B cell (primary cell): ENCODE results near the gene MMP1. TPM values are rescaled to one million over a fixed set of nuclear protein-coding genes. Genes with fewer than 3 reads are reported as not detected.

Source experiments
- ATAC-seq: fragments of 200-7000 bp; cut with Tn5 transposase; one replicate; pipeline ENCODE4 v1.10.0; 2021; ENCODE audit warnings: low read depth, mild to moderate bottlenecking, moderate number of reproducible peaks, moderate library complexity
- CTCF ChIA-PET: fragments of 350-600 bp; sonication (Branson Sonifier 250); formaldehyde crosslinking; loops from one replicate; lab custom pipeline; 2021; ENCODE audit warnings: antibody characterized with exemption, inconsistent platforms; lab: Charles Lee
- POLR2A ChIA-PET: fragments of 350-600 bp; sonication (Branson Sonifier 250); formaldehyde crosslinking; loops from one replicate; lab custom pipeline; 2021; ENCODE audit warnings: antibody characterized with exemption; lab: Charles Lee
- DNase-seq: peaks from one replicate; pipeline ENCODE4 v3.0.0; 2013
- H2AFZ ChIP-seq: 2 replicates; pipeline ENCODE4 v1.6.1; 2012; ENCODE audit warnings: mild to moderate bottlenecking, low read depth, low read length; ENCODE audit not compliant: insufficient read depth, poor library complexity, severe bottlenecking
- H3K27ac ChIP-seq, 2 donors: 1 replicate in 1 of 2; 2 replicates in 1 of 2; pipeline ENCODE4 v1.5.1; 2012 to 2013; ENCODE audit warnings: low read length in 2 of 2, mild to moderate bottlenecking in 2 of 2, moderate library complexity in 1 of 2
- H3K27me3 ChIP-seq, 4 experiments: fragments of 200-600 bp in 1 of 4; sonication (generic) in 1 of 4; replicated peaks in 1 of 4; 1 replicate in 2 of 4; 2 replicates in 2 of 4; pipeline versions ENCODE4 v1.6.1 to v1.7.0; 2013 to 2016; ENCODE audit warnings: low read length in 3 of 4, mild to moderate bottlenecking in 2 of 4, mixed read lengths in 1 of 4, moderate library complexity in 1 of 4; ENCODE audit not compliant: insufficient read depth in 4 of 4, control insufficient read depth in 3 of 4; ENCODE audit errors: control extremely low read depth in 1 of 4
- H3K36me3 ChIP-seq, 2 experiments: replicated peaks in 1 of 2; 1 replicate in 1 of 2; 2 replicates in 1 of 2; pipeline versions ENCODE4 v1.6.1 to v1.7.1; 2013; ENCODE audit warnings: low read length in 1 of 2; ENCODE audit not compliant: insufficient read depth in 2 of 2, control insufficient read depth in 1 of 2; ENCODE audit errors: control extremely low read depth in 1 of 2, extremely low read depth in 1 of 2
- H3K4me1 ChIP-seq, 2 donors: fragments of 200-600 bp in 1 of 2; sonication (generic) in 1 of 2; 1 replicate in 1 of 2; 2 replicates in 1 of 2; pipeline versions ENCODE4 v1.5.1 to v1.6.1; 2013 to 2017; ENCODE audit warnings: low read length in 2 of 2; ENCODE audit not compliant: control insufficient read depth in 2 of 2, insufficient read depth in 2 of 2
- H3K4me2 ChIP-seq: replicated peaks from 2 replicates; pipeline ENCODE3; 2012; ENCODE audit warnings: mild to moderate bottlenecking, low read depth, low read length; ENCODE audit not compliant: poor library complexity, severe bottlenecking
- H3K4me3 ChIP-seq, 5 experiments: fragments of 200-600 bp in 1 of 5; sonication (generic) in 1 of 5; 1 replicate in 3 of 5; 2 replicates in 2 of 5; pipeline versions ENCODE4 v1.5.1 to v1.7.0; 2011 to 2016; ENCODE audit warnings: low read length in 4 of 5, mild to moderate bottlenecking in 4 of 5, low read depth in 2 of 5, control low read depth in 1 of 5, moderate library complexity in 1 of 5; ENCODE audit not compliant: insufficient read depth in 1 of 5; ENCODE audit errors: control extremely low read depth in 1 of 5, extremely low read depth in 1 of 5
- H3K79me2 ChIP-seq: fragments of 200-600 bp; sonication (generic); one replicate; pipeline ENCODE4 v1.6.0; 2016; ENCODE audit warnings: low read length; ENCODE audit not compliant: control insufficient read depth, insufficient read depth
- H3K9ac ChIP-seq: fragments of 200-600 bp; sonication (generic); 2 replicates; pipeline ENCODE4 v1.6.1; 2017; ENCODE audit warnings: mild to moderate bottlenecking, low read length, moderate library complexity
- H3K9me3 ChIP-seq, 3 donors: one replicate each; pipeline versions ENCODE4 v1.6.1 to v1.7.1; 2013; ENCODE audit warnings: low read length in 2 of 3; ENCODE audit not compliant: control insufficient read depth in 2 of 3, insufficient read depth in 1 of 3; ENCODE audit errors: control extremely low read depth in 1 of 3
- H4K20me1 ChIP-seq: 2 replicates; pipeline ENCODE4 v1.6.0; 2012; ENCODE audit warnings: mild to moderate bottlenecking, low read length; ENCODE audit not compliant: insufficient read depth, control insufficient read depth, poor library complexity, severe bottlenecking
- H3K27ac Mint-ChIP-seq: one replicate; pipeline ENCODE4 v1.8.0; 2021; ENCODE audit warnings: mixed read lengths
- H3K27me3 Mint-ChIP-seq: one replicate; pipeline ENCODE4 v1.8.0; 2021; ENCODE audit warnings: mixed read lengths
- H3K4me1 Mint-ChIP-seq: one replicate; pipeline ENCODE4 v1.8.0; 2021; ENCODE audit warnings: mixed read lengths
- H3K4me3 Mint-ChIP-seq: one replicate; pipeline ENCODE4 v1.8.0; 2021; ENCODE audit warnings: mixed read lengths
- H3K9me3 Mint-ChIP-seq: one replicate; pipeline ENCODE4 v1.8.0; 2022; ENCODE audit warnings: mixed read lengths; ENCODE audit not compliant: insufficient read depth
- EZH2 ChIP-seq: IDR thresholded peaks from 2 replicates; pipeline ENCODE4 v1.6.1; 2012; ENCODE audit warnings: borderline replicate concordance, low read depth, mild to moderate bottlenecking, moderate library complexity, low read length; ENCODE audit not compliant: insufficient read depth, poor library complexity, severe bottlenecking
- WGBS: methylation state at CpG from one replicate; pipeline ENCODE4 v1.1.5; 2013; ENCODE audit warnings: missing lambda C conversion rate; ENCODE audit not compliant: insufficient coverage; 5-methylcytosine and 5-hydroxymethylcytosine counted together
- intact Hi-C: fragments of 100-400 bp; cut with micrococcal nuclease; formaldehyde crosslinking; loops from one replicate; pipeline ENCODE4 v1.10.0; 2022
- polyA plus RNA-seq: library from polyadenylated mRNA; depleted of rRNA; stranded (reverse); fragments of >200 nt; gene quantifications from 2 replicates; pipeline ENCODE4 v1.2.3, GENCODE V29; 2012
- total RNA-seq, 2 donors: library from RNA; stranded (reverse); fragments of 120-200 nt in 1 of 2; gene quantifications; 1 replicate in 1 of 2; 2 replicates in 1 of 2; pipeline versions ENCODE4 v1.2.3 to v1.2.4, GENCODE V29; 2013 to 2022
- TF ChIP-seq, protein P1 (sequence below): fragments of 200-600 bp; IDR thresholded peaks from one replicate; pipeline ENCODE4 v1.8.0; 2022; ENCODE audit warnings: antibody characterized with exemption, mild to moderate bottlenecking

MMP1 gene
- total and polyA plus RNA-seq, 2 donors (not counting 1 experiment from before 2014, with no cell fraction given), result not detected

DNA sequence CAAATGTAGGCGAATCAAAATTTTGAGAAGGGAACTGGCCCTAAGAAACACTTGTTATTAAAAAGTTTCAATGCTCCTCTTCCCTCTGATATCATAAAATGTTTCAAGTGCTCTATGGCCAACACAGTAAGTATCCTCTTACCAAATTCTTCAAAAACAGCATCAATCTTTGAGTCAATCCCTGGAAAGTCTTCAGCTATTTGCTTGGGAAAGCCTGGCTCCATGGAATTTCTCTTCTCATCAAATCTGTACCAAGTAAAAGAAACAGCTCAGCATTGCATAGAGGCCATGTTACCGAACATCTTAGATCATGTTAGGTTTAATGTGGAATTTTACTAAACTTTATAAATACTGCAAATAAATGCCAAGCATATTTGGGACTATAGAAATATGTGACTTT is 39.2 kb upstream of the MMP1 start:
- no peaks in the 10 kb centered on the region for H3K36me3 ChIP-seq
- TF ChIP-seq EZH2, result no peak
- TF ChIP-seq, protein P1, sequence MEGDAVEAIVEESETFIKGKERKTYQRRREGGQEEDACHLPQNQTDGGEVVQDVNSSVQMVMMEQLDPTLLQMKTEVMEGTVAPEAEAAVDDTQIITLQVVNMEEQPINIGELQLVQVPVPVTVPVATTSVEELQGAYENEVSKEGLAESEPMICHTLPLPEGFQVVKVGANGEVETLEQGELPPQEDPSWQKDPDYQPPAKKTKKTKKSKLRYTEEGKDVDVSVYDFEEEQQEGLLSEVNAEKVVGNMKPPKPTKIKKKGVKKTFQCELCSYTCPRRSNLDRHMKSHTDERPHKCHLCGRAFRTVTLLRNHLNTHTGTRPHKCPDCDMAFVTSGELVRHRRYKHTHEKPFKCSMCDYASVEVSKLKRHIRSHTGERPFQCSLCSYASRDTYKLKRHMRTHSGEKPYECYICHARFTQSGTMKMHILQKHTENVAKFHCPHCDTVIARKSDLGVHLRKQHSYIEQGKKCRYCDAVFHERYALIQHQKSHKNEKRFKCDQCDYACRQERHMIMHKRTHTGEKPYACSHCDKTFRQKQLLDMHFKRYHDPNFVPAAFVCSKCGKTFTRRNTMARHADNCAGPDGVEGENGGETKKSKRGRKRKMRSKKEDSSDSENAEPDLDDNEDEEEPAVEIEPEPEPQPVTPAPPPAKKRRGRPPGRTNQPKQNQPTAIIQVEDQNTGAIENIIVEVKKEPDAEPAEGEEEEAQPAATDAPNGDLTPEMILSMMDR, result no peak
- H3K27ac ChIP-seq, result no peak overlapping the region
- H3K4me2 ChIP-seq, result no peak overlapping the region
- H3K27me3 ChIP-seq, result no peaks in the 10 kb centered on the region
- no peak overlapping the region for H3K27ac Mint-ChIP-seq
- H3K4me3 Mint-ChIP-seq, result no peak overlapping the region
- H3K27me3 Mint-ChIP-seq, result peaks cover 14% of the 10 kb centered on the region
- intact Hi-C loops, result no loop called here
- H3K79me2 ChIP-seq, result no peaks in the 10 kb centered on the region
- WGBS, result no CpG with 5 or more reads among the region's 2 CpGs
- H3K9me3 ChIP-seq, result no peaks in the 10 kb centered on the region
- ATAC-seq, result no peak
- H3K4me3 ChIP-seq, result no peak overlapping the region
- POLR2A ChIA-PET, result no interaction called here
- no peaks in the 10 kb centered on the region for H3K4me1 ChIP-seq
- no peak overlapping the region for H3K9ac ChIP-seq
- no peaks in the 10 kb centered on the region for H4K20me1 ChIP-seq
- no peaks in the 10 kb centered on the region for H3K4me1 Mint-ChIP-seq
- H3K9me3 Mint-ChIP-seq, result no peaks in the 10 kb centered on the region
- CTCF ChIA-PET, result no interaction called here
- DNase-seq, result no peak
- H2AFZ ChIP-seq, result no peak overlapping the region

DNA sequence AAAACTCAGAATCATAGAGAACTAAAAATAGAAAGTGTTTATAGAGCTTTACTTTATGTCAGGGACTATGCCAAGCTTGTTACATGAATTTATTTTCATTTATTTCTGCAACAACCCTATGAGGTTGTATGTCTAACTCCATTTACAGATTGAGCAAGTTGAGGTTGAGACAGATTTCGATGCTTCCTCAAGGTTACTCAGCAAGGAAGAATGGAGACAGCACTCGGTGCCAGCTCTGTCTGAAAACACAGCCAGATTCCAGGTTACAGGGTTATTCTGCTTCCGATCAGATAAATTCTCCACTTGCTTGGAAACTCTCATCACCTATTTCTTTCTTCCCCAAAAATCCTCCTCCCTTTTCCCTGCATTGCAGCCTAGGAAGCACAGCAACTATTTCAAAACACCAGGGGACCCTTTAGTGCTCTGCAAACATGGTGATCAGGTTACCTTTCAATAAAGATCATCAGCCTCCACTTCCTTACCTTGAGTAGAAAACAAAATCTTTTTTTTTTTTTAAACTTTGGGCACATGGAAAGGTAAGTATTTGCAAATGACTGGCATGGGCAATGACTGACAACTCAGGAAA is 38.4 kb upstream of the MMP1 start:
- WGBS, result 92% methylated on average over 2 of the region's 3 CpGs
- Mint-ChIP-seq H3K27me3 (peaks cover 22% of the 10 kb centered on the region), H3K4me3 (no peak overlapping the region), H3K27ac (no peak overlapping the region), H3K9me3 (no peaks in the 10 kb centered on the region), H3K4me1 (peaks cover 2% of the 10 kb centered on the region)
- ChIA-PET CTCF (no interaction called here), POLR2A (no interaction called here)
- Histone ChIP-seq H3K79me2 (no peaks in the 10 kb centered on the region), H3K9ac (no peak overlapping the region), H3K9me3 (peaks cover 0 to 2% (median 0%) of the 10 kb centered on the region in 3 donors), H3K4me3 (no peak overlapping the region), H3K4me2 (no peak overlapping the region), H4K20me1 (no peaks in the 10 kb centered on the region), H3K4me1 (no peaks in the 10 kb centered on the region), H3K27me3 (peaks cover 0 to 4% (median 0%) of the 10 kb centered on the region in 4 experiments), H3K27ac (no peak overlapping the region), H3K36me3 (no peaks in the 10 kb centered on the region), H2AFZ (no peak overlapping the region)
- TF ChIP-seq EZH2, result no peak
- TF ChIP-seq, protein P1, result no peak
- intact Hi-C loops, result no loop called here
- no peak for DNase-seq
- ATAC-seq, result no peak
